OCI-LY1 (cell line): ENCODE results near the gene ACTRT2.

Experiments used
- H2AFZ ChIP-seq: fragments of 200-600 bp; sonication (generic), shearing (Covaris generic); 2 replicates; pipeline ENCODE4 v1.6.0; 2014; ENCODE audit warnings: antibody characterized with exemption, mild to moderate bottlenecking, low read length
- H3F3A ChIP-seq: fragments of 200-600 bp; sonication (generic), shearing (Covaris generic); 2 replicates; pipeline ENCODE4 v1.6.0; 2014; ENCODE audit warnings: mild to moderate bottlenecking, antibody characterized with exemption, low read length, moderate library complexity; ENCODE audit not compliant: insufficient read depth
- H3K27ac ChIP-seq: fragments of 200-600 bp; sonication (generic); 2 replicates; pipeline ENCODE4 v1.5.1; 2014; ENCODE audit warnings: low read length, mixed run types, mild to moderate bottlenecking, low read depth; ENCODE audit not compliant: poor library complexity, severe bottlenecking
- H3K27me3 ChIP-seq: fragments of 200-600 bp; sonication (generic); 2 replicates; pipeline ENCODE4 v1.6.0; 2014; ENCODE audit warnings: antibody characterized with exemption, mild to moderate bottlenecking, low read length, moderate library complexity; ENCODE audit not compliant: insufficient read depth
- H3K36me3 ChIP-seq: fragments of 200-600 bp; sonication (generic); 2 replicates; pipeline ENCODE4 v1.6.1; 2014; ENCODE audit warnings: mild to moderate bottlenecking, antibody characterized with exemption, low read length, moderate library complexity, mixed read lengths; ENCODE audit not compliant: insufficient read depth
- H3K4me1 ChIP-seq: fragments of 200-600 bp; sonication (generic); 2 replicates; pipeline ENCODE4 v1.5.1; 2014; ENCODE audit warnings: mild to moderate bottlenecking, low read length, moderate library complexity; ENCODE audit not compliant: insufficient read depth, severe bottlenecking
- H3K4me2 ChIP-seq: fragments of 200-600 bp; sonication (generic), shearing (Covaris generic); 2 replicates; pipeline ENCODE4 v1.6.1; 2014; ENCODE audit warnings: low read length
- H3K4me3 ChIP-seq: fragments of 200-600 bp; sonication (generic); 2 replicates; pipeline ENCODE4 v1.5.1; 2014; ENCODE audit warnings: low read length, low read depth, mild to moderate bottlenecking, mixed read lengths; ENCODE audit not compliant: poor library complexity, severe bottlenecking
- H3K79me2 ChIP-seq: fragments of 200-600 bp; shearing (Covaris generic); 2 replicates; pipeline ENCODE4 v1.6.1; 2016; ENCODE audit warnings: mixed run types, low read length, mixed read lengths; ENCODE audit not compliant: insufficient read depth
- H3K9ac ChIP-seq: fragments of 200-600 bp; sonication (generic), shearing (Covaris generic); 2 replicates; pipeline ENCODE4 v1.6.1; 2014; ENCODE audit warnings: mild to moderate bottlenecking, low read length, mixed read lengths
- H3K9me2 ChIP-seq: fragments of 200-600 bp; sonication (generic), shearing (Covaris generic); 2 replicates; pipeline ENCODE4 v1.6.1; 2014; ENCODE audit warnings: low read depth, mild to moderate bottlenecking, low read length, mixed read lengths
- H3K9me3 ChIP-seq: fragments of 200-600 bp; shearing (Covaris generic); 2 replicates; pipeline ENCODE4 v1.6.1; 2014; ENCODE audit warnings: low read length, mixed read lengths
- H4K20me1 ChIP-seq: fragments of 200-600 bp; sonication (generic), shearing (Covaris generic); 2 replicates; pipeline ENCODE4 v1.6.0; 2016; ENCODE audit warnings: mild to moderate bottlenecking, low read length; ENCODE audit not compliant: insufficient read depth
- EZH2 ChIP-seq: fragments of 200-600 bp; sonication (generic), shearing (Covaris generic); IDR thresholded peaks from 2 replicates; pipeline ENCODE4 v1.8.0; 2017; ENCODE audit warnings: borderline replicate concordance, mixed run types, mild to moderate bottlenecking, antibody characterized with exemption, low read length, moderate library complexity, mixed read lengths
- TF ChIP-seq, protein P1 (sequence below): fragments of 200-600 bp; sonication (generic), shearing (Covaris generic); IDR thresholded peaks from 2 replicates; pipeline ENCODE4 v1.5.1; 2017; ENCODE audit warnings: mild to moderate bottlenecking, antibody characterized with exemption, low read length, moderate library complexity, mixed read lengths

Gene ACTRT2

GRCh38 chr1:2986549-2987305 lies 34.5 kb upstream of the ACTRT2 start:
- no peak overlapping the region for H3K9ac ChIP-seq
- no peaks in the 10 kb centered on the region for H3F3A ChIP-seq
- H3K4me3 ChIP-seq: no peak overlapping the region
- no peak overlapping the region for H3K27ac ChIP-seq
- H3K4me2 ChIP-seq: no peak overlapping the region
- no peaks in the 10 kb centered on the region for H3K4me1 ChIP-seq
- no peaks in the 10 kb centered on the region for H3K79me2 ChIP-seq
- no peaks in the 10 kb centered on the region for H3K36me3 ChIP-seq
- TF ChIP-seq EZH2: no peak
- TF ChIP-seq, protein P1, sequence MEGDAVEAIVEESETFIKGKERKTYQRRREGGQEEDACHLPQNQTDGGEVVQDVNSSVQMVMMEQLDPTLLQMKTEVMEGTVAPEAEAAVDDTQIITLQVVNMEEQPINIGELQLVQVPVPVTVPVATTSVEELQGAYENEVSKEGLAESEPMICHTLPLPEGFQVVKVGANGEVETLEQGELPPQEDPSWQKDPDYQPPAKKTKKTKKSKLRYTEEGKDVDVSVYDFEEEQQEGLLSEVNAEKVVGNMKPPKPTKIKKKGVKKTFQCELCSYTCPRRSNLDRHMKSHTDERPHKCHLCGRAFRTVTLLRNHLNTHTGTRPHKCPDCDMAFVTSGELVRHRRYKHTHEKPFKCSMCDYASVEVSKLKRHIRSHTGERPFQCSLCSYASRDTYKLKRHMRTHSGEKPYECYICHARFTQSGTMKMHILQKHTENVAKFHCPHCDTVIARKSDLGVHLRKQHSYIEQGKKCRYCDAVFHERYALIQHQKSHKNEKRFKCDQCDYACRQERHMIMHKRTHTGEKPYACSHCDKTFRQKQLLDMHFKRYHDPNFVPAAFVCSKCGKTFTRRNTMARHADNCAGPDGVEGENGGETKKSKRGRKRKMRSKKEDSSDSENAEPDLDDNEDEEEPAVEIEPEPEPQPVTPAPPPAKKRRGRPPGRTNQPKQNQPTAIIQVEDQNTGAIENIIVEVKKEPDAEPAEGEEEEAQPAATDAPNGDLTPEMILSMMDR: no peak
- no peaks in the 10 kb centered on the region for H3K9me3 ChIP-seq
- H2AFZ ChIP-seq: no peak overlapping the region
- H4K20me1 ChIP-seq: no peaks in the 10 kb centered on the region
- no peaks in the 10 kb centered on the region for H3K9me2 ChIP-seq
- no peaks in the 10 kb centered on the region for H3K27me3 ChIP-seq

DNA sequence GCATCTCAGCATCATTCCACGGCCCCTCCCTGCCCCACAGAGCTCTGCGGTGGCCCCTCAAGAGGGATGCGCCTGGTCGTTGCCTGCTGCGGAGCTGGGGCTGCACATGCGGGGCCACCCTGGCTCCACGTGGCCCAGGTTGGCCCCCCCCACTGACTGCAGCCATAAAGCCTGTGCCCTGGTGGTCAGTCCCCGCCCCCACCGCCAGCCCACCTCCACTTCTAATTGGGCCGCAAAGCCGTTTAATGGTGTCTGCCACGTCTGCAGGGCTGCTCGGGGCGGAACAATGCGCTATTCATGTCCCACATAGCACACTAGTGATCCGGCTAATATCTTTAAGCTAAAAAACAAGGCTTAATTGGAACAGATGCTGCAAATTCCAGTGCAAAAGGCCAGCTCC lies 33.5 kb upstream of the ACTRT2 start:
- H3K36me3 ChIP-seq: no peaks in the 10 kb centered on the region
- no peaks in the 10 kb centered on the region for H3K9me2 ChIP-seq
- no peaks in the 10 kb centered on the region for H3K79me2 ChIP-seq
- H3K4me2 ChIP-seq: no peak overlapping the region
- no peaks in the 10 kb centered on the region for H3K27me3 ChIP-seq
- no peaks in the 10 kb centered on the region for H3F3A ChIP-seq
- no peaks in the 10 kb centered on the region for H3K9me3 ChIP-seq
- no peak overlapping the region for H3K4me3 ChIP-seq
- no peaks in the 10 kb centered on the region for H3K4me1 ChIP-seq
- TF ChIP-seq EZH2: no peak
- TF ChIP-seq, protein P1: no peak
- H3K27ac ChIP-seq: no peak overlapping the region
- no peak overlapping the region for H2AFZ ChIP-seq
- H3K9ac ChIP-seq: no peak overlapping the region
- no peaks in the 10 kb centered on the region for H4K20me1 ChIP-seq

- H2AFZ ChIP-seq: no peak overlapping the region
- H3K9me2 ChIP-seq: no peaks in the 10 kb centered on the region
- no peak for TF ChIP-seq EZH2
- TF ChIP-seq, protein P1: no peak
These were observed 33.0 kb upstream of the ACTRT2 start for GRCh38 chr1:2988256-2988655.

More at GRCh38 chr1:2988256-2988655, 33.0 kb upstream of the ACTRT2 start:
- no peaks in the 10 kb centered on the region for H3K9me3 ChIP-seq
- no peaks in the 10 kb centered on the region for H3F3A ChIP-seq
- H3K4me2 ChIP-seq: no peak overlapping the region
- H3K79me2 ChIP-seq: no peaks in the 10 kb centered on the region
- no peak overlapping the region for H3K9ac ChIP-seq
- no peaks in the 10 kb centered on the region for H4K20me1 ChIP-seq
- H3K27ac ChIP-seq: no peak overlapping the region
- H3K4me3 ChIP-seq: no peak overlapping the region
- H3K4me1 ChIP-seq: no peaks in the 10 kb centered on the region
- H3K27me3 ChIP-seq: no peaks in the 10 kb centered on the region
- H3K36me3 ChIP-seq: no peaks in the 10 kb centered on the region
